GM10847 (cell line): ENCODE results near the gene NFKB2.

Experiments used
- POLR2A ChIP-seq: IDR thresholded peaks from 2 replicates; pipeline ENCODE4 v1.6.1; 2011; ENCODE audit not compliant: insufficient read length; ENCODE audit errors: extremely low read depth

The NFKB2 gene

DNA sequence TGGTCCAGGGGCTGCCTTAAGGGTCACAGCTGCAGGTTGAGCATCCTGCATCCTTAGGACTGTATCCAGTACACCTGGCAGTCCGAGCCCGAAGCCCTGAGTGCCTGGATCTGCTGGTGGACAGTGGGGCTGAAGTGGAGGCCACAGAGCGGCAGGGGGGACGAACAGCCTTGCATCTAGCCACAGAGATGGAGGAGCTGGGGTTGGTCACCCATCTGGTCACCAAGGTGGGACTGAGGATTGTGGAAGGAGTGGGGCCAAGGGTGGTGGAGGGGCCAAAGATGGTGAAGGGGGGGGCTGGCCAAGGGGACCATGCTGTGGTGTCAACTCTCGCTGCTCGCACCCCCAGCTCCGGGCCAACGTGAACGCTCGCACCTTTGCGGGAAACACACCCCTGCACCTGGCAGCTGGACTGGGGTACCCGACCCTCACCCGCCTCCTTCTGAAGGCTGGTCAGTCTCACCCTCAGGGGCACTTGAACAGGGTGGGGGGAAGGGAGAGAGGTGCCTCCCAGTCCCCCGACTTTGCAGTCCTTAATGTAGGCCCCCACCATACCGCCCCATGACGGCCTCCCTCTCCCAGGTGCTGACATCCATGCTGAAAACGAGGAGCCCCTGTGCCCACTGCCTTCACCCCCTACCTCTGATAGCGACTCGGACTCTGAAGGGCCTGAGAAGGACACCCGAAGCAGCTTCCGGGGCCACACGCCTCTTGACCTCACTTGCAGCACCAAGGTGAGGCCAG is 5.3 kb downstream of the NFKB2 start:
- TF ChIP-seq POLR2A, result no peak

DNA sequence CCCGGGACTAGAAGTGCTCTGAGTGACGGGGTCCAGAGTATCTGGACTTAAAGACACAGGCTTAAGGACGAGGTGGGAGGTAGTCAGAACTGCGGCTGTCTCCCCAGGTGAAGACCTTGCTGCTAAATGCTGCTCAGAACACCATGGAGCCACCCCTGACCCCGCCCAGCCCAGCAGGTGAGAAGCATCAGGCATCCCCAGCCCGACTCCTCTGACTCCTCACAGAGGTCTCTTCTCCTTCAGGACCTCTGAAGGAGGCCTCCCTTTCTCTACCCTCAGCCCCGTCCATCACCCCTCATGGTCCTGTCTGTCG is 5.8 kb downstream of the NFKB2 start:
- no peak for TF ChIP-seq POLR2A

DNA sequence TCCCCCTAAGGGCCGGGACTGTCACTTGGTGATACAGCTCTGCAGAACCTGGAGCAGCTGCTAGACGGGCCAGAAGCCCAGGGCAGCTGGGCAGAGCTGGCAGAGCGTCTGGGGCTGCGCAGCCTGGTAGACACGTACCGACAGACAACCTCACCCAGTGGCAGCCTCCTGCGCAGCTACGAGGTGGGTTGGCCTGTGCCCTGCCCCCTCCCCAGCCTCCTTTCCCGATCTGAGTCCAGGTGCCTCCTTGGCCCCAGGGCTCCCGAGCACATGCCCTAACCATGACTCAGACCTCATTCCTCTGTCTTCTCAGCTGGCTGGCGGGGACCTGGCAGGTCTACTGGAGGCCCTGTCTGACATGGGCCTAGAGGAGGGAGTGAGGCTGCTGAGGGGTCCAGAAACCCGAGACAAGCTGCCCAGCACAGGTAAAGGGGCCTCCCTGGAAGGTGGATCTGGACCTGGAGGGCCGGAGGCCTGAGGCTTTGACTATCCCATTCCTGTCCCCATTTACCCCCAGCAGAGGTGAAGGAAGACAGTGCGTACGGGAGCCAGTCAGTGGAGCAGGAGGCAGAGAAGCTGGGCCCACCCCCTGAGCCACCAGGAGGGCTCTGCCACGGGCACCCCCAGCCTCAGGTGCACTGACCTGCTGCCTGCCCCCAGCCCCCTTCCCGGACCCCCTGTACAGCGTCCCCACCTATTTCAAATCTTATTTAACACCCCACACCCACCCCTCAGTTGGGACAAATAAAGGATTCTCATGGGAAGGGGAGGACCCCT is 6.4 kb downstream of the NFKB2 start:
- no peak for TF ChIP-seq POLR2A

DNA sequence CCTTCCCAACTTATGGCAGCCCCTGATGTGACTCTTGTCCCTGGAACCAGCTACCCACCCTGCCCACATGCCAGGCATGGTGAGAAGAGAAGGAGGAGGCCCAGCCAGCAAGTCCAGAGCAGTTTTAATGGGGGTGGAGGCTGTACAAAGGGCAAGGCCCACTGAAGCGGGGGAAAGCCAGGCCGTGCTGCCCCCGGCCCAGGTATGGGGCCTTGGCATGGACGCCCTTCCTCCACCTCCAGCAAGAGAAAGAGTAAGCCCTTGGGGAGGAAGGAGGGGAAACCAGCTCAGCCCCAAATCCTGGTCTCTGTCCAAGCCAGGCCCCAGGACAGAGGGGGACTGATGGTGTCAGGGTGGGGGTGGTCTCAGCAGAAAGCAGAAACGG is 7.0 kb downstream of the NFKB2 start:
- TF ChIP-seq POLR2A, result no peak

DNA sequence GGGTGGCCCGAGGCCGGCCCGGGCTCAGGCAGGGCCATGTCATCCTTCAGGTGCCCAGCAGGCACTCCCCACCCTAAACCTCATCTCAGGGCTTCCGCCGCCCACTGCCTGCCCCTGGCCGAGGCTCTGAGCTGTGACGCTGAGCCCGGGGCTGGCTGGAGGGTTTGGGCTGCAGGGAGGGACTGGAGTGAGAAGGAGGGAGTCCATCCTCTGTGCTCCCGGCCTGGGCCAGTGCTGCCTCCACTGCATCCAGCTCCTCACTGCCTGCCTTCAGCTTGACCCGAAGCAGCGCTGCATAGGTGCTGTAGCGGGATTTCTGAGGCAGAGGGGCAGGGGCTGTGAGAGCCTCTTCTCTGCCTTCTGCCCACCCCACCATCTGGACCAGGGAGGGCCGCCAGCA is 7.6 kb downstream of the NFKB2 start:
- TF ChIP-seq POLR2A, result no peak

DNA sequence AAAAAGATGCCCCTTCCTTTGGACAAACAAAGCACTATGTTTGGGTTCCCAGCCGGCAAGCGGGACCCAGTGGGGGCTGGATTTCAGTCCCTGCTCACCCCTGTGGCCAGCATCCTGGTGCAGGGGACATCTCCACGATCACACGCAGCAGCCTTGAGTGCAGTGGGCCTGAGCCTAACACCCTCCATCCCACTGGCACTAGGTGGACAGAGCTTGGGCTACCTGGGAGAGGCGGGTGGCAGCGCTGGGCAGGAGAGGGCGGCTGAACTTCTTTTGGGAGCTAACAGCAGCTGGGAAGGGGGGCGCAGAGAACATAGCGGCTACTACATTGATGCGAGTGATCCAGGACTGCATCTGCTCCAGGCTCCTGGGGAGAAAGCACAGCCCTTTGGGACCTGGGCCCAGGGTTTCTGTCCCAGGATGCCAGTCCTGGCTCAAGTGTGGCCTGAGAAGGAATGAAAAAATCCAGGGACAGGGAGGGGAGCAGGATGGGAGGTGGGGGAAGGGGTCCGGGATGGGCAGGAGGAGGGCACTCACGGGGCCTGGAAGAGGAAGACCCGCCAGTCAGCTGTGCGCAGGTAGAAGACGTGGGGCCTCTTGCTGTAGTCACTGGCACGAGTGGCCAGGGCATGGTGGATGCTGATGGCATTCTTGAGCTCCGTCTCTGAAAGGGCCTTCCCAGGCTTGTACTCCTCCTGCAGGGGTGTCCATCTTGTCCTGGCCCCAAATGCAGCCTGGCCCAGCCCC is 9.0 kb downstream of the NFKB2 start:
- TF ChIP-seq POLR2A, result no peak

DNA sequence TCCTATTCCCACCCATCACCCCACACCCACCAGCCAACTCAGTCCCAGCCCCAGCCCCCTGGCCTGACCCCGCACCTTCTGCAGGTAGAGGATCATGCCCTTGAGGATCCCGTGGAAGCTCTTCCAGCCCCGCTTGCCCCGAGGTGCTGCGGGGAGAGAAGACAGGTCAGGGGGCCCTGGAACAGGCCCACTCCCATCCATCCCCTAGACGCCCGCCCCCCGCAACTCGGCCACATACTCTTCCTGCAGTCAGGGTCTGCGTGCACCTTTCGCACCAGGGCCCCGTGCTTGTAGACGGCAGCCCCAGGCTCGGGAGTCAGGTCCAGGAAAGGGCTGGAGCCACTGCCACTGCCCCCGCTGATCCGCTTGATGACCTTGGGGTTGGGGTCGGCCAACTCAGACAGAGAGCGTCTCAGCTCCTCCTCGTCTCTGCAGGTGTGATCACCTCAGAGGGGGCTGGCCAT is 9.6 kb downstream of the NFKB2 start:
- no peak for TF ChIP-seq POLR2A

DNA sequence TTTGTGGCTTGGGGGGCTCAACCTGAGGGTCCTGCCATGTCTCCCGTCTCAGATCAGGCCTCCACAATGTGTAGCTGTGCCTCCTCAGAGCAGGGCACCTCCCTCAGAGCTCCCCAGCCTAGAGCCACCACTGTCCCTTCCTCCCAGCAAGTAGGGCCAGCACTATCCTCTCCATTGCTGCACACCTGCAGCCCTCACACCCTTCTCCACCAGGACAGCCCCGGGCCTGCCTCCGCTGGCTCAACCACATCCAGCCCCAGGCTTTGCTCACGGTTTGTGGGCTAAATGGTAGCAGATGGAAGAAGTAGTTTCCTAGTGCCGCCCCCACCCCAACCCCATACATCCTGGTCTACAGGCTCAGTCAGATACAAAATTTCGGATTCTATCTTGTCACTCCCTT is 10.1 kb downstream of the NFKB2 start:
- TF ChIP-seq POLR2A, result peak; percentile 2

DNA sequence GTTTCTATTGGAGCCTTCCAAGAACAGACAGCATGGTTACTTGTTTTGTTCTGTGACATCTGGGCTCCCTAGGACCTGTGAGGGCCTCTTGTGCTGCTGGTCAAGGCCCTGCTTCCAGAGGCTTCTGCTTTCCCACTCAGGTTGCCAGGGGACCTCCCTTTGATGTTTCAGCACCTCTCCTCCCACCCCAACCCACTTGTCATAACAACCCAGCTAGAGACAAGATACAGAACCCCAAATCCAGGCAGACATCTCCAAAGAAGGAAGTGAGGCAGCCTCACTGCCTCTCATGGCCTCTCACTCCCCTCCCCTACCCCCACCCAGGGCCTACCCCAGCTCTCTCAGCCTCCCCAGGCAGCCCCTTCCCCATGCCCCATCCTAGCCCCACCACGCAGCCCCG is 11.3 kb downstream of the NFKB2 start:
- no peak for TF ChIP-seq POLR2A

DNA sequence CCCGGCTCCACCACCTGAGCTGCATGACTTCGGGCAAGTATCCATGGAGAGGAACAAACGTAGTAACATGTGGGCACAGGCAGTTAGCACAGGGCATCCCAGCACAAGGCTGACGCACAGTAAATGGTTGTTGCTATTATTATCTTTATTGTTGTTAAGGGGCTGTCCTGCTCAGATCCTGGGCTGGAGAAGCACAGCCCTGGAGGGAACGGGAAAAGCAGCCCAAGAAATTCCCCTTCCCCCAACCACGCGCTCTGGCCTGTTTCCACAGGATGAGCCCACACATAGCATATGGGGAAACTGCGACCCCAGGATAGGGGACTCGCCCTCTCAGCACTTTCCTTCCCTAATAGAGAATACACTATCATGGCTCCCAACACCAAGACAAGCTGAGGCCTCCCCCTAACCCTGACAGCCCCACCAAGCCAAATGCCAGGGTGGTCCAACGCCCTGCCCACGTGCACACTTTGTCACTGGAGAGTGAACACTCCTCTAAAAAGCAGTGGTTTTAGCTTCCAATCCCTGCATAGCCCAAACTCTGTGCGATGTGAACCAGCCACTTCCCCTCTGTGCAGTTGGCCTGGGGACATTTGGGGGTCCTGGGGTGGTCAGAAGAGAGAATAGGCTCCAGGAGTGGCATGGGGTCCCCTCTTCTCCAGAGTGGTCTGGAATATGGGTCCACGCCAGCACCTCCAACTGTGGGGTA is 12.1 kb downstream of the NFKB2 start:
- no peak for TF ChIP-seq POLR2A

DNA sequence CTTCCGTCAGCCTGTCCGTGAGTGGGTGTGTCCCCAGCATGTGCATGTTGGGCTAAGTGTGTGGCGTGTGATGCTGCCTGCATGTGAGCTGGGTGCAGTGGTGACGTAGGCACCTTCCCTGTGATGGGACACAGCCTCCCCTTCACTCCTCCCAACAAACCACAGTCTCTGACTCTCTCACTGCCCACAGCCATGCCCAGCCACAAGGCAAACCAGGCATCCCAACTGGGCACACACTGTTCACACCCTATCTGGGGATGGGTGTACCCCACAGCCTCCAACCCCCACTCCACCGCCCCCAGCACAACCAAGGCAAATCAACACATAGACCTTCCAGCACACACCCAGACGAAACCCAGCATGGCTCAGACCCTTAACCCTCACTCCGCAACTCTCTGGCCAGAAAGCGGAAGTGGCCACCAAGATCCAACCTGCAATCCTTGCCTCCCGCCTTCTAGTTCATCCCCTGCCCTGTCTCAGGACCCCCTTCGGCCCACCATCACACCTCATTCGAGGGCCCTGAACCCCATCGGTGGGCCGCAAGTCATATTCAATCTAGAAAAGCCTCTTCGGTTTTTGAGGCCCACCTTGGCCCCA is 12.7 kb downstream of the NFKB2 start:
- no peak for TF ChIP-seq POLR2A

DNA sequence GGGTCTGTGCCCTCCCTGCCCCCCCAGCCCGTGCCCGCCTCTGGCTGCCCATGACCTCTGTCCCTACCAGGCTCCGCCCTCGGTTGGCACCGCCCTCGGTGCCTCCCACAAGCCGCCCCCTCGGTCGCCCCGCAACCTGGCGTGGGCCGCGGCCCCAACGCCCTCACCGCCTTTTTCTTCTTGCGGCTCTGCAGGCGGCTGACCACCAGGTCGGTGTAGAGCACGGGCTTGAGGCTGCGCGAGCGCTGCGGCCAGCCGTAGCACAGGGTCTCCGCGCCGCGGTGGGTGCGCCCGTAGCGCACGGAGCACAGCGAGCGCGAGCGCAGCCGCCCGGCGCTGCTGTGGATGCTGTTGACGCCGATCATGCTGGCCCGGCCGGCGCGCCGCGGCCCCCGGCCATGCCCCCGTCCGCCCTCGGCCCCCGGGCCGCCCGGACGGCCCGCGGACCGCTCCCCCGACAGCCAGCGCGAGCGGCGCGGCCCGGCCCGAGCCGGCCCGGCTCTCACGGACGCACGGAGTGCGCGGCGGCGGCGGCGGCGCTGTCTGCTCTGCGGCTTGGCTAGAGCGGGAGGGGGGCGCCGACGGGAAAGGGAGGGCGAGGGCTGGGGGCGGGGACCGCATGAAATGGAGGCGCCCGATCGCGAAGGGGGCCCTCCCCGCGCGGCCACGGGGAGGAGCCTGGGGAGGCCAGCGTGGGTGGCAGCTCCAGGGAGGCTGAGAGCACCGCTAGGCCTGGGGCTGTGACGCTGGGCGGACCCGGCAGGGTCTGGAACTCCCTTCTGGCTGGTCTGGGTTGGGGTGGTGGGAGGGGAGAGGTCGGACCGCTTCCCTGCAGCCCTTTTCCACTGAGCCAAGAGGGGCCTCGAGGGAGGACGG is 13.5 kb downstream of the NFKB2 start:
- no peak for TF ChIP-seq POLR2A

DNA sequence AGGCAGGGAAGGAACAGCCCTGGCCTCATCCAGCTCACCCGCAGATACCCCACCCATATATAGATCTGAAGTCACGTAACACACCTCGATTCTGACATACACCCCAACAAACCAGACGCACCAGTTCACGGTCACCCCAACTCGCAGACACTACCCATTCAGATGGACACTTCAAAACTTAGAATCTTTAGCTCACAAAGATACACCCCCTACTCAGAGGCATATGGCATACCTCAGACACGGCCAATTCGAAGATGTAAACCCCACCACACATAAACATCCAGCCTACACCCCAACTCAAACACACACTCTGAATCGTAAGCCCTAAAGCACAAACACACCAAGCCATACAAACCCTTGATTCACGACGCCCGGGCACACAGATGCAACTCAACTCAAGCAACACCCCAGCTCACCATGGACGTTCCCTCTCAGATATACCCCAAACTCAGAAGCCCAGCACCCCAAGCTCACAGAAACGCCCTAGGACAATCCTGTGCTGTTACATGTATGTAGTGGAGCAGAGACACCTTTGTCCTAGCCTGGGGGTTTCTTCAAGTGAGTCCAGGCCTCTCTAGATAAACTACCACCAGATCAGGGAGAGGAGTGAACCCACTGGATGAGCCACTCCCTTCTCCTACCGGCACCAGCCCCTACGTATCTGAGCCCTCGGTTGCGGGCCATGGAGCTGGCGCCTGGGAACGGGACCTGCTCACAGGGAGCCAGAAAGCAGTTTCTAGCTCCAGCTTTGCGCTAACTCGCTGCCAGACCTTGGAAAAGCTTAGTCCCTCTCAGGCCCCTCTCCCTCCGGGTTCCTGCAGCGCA is 14.3 kb downstream of the NFKB2 start:
- no peak for TF ChIP-seq POLR2A

DNA sequence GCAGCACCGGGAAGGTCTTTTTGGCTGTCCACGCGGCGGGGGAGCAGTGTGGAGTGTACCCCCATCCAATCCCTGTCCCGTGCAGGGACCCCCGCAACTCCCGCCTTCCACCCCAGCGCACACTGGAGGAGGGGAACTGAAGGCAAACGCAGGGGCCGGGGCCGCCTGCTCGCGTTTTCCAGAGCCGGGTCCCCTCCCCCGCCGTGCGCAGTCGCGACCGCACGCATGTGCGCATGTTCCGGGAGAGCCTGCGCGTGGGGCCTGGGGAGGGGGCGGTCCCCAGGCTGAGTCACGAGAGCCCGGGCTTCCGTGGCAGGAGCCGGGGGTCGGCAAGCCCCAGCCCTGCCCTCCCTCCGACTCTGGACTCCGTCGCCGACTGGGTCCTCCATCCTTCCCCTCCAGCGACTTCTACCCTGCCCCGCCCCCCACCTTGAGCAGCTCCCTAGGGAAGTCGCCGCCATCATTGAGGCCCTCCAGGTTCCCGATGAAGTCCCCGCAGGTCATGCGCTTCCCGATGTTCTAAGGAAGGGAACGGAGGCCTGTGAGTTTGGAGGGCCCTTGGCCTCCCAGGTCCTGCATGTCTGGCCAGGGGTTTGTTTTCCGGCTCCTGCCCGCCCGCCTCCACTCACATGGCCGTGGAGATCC is 15.0 kb downstream of the NFKB2 start:
- no peak for TF ChIP-seq POLR2A
